ENCODE measurements around the gene WNK2. TPM values are rescaled to one million over a fixed set of nuclear protein-coding genes. Genes with fewer than 3 reads are reported as not detected.

The WNK2 gene
- total RNA-seq, 1 donor from 2014 or later = 0.92 TPM

DNA sequence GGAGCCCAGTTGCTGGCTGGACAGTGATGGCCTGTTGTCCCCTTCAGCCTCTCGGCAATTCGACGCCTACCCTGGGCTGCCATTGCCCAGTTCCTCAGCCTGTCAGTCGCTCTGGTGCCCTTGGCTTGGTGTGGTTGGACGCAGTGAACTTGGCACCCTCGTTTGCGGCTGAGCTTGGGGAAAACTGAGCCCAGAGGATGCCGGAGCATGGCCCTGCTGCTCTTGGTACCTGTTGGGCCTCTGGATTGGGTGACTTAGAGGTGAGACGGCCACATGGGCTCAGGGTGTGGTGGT, 16.5 kb downstream of the WNK2 start:
- no peak for ATAC-seq

GRCh38 chr9:93200989-93201334, 17.0 kb downstream of the WNK2 start:
- no peak for ATAC-seq

GRCh38 chr9:93203026-93203717, 19.2 kb downstream of the WNK2 start:
- no peak for ATAC-seq

GRCh38 chr9:93203718-93204469, 20.0 kb downstream of the WNK2 start:
- no peak for ATAC-seq

DNA sequence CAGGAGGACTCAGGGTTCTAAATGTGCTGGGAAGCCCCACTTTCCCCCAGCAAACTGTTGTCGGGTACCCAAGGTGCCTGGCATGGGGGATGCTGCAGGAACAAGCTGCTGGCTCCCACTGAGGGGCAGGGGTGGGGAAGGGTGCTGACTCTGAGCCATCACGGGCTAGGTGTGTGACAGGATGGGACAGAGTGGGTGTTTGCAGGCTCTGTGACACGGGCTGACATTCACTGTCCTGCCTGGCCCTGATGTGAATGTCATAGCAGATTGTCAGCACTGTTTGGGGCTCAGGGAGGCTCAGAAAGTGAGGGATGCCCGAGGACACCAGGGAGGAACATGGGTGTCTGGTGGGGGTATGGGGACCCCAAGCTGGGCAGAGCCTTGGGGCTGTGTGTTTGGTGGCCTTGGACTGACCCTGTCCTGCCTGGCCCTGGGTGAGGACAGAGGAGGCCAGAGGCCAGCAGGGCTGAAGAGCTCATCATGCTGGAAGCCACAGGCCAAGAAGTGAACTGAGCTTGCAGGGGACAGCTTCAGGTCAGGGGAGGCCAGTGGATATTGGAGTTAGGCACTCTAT, 20.6 kb downstream of the WNK2 start:
- ATAC-seq = no peak

GRCh38 chr9:93205045-93205768, 21.3 kb downstream of the WNK2 start:
- ATAC-seq = no peak

DNA sequence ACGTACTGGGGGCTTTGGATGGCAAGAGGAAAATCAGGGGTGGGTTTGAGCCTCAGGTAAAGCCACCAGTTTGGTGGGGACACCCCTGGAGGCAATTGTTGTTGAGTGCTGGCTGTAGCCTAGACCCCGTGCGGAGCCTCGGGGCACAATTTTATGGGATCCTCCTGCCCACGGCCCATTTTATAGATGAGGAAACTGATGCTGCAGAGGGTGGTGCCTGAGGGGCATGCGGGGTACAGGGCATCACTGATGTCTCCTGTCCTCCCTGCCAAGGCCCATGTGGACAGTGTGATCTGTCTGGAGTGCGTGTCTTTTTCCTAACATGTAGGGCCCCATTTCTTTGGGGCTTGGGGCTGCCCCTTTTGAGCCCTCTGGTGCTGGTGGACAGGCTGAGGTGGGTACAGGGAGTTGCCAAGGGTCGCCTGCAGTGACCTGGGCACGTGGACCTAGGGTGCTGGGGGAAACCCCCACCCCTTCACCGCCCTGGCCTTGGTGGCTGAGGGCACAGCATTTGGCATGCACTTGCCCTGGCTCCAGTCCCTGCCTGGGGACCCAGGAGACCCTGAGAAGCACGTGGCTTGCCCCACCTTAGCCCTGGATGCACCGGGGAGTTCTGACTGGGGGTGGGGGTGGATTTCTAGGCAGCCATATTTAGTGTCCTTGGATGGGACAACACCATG, 22.1 kb downstream of the WNK2 start:
- no peak for ATAC-seq

- ATAC-seq = no peak
Measured at GRCh38 chr9:93206576-93207155, 22.7 kb downstream of the WNK2 start.

DNA sequence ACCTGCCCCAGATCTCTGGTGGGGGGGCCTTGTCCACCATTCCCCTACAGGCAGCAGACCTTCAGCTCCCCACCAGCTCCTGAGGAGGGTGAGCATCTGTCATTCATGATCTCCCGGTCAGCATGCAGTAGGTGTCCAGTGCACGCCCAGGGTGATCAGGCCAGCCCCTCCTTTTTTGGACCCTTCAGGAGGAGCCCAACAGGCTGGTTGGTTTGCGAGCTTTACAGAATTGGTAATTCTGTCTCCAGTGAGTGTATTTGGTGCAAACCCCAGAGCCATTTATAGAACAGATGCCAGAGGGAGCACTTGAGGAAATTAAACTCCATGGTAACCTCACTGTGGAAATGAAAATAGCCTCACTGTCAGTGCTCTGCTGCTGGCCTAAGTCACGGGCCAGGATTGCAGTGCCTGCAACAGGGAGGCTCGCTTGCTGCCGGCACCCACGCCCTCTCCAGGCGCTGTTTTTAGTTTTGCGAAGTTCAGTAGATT, 23.4 kb downstream of the WNK2 start:
- no peak for ATAC-seq

DNA sequence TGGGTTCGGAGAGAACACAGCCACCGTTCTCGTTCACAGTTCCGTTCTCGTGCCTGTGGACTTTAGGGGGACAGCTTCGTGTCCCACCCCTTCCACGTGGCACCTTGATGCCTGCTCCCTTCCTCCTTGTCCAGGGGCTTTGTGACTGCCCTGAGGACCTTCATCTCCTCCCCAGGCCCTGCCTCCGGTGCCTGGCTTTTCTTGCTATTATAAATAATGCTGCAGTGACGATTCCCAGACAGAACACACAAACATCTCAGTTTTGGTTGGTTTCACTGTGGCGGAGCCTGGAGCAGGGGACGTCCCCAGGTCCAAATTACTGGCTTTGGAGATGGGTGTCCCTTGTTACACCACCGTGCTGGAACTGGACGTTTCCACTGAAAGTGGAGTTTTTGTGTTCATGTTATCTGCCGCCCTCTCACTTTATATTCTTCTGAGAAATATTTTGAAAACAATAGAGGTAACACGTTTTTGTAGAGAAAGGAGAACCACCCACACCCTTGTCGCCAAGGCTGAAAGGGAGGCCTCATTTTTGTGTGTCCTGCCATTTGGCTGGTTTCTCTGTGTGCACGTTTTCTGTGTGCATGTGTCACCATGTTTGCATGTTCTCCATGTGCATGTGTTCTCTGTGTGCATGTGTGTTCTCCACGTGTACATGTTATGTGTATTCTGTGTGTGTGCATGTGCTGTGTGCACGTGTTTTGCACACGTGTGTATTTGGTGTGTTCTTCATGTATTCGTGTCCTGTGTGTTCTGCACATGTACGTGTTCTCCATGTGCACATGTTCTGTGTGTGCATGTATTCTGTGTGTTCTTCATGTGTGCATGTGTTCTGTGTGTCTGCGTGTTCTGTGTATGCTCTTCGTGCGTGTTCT, 24.2 kb downstream of the WNK2 start:
- ATAC-seq = no peak

DNA sequence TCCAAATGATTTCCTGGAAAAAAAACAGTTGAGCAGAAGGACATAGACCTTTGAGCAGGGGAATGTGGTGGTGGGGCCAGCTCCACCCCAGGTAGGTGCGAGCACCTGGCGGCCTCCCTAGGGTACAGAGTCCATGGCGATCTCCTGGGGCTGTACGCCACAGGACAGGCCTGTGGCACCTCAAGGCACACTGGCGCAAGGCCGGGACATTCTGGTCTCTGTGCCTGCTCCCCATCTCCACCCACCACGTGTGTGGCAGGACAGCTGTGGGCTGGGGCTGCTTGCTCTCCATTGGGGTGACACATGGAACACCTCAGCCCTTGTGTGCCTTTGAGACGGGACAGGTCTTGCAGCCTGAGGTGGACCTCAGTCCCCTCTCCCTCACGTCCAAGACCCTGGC, 25.2 kb downstream of the WNK2 start:
- no peak for ATAC-seq

- ATAC-seq = no peak
Measured at GRCh38 chr9:93209576-93210323, 25.8 kb downstream of the WNK2 start.

DNA sequence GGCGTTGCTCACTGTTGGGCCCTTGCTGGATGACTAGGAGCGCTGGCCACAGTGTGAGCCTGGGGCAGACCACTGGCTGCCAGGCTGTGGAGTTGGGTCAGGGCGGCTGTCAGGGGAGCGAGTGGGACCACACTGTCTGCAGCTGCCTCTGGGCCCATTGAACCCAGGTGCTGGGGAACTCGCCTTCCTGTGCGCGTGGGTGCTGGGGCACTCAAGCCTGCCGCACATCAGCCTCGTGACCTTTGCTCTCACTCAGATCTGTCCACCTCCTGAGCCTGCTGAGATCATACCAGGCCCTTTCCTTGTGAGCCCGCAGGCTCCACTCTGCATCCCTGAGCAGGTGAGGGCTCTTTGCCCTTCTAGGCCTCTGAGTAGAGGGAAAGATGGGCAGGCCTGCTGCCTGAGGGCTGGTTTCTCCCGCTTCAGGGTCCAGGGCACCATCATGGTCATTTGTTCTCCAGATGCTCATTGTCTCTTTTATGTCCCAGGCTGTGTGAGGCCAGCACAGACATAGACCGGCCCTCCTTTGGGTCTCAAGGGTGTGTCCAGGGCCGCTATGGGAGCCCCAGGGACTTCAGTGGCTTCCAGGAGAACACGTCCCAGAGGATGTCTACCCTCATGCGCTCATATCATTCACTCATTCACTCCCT, 26.5 kb downstream of the WNK2 start:
- no peak for ATAC-seq

DNA sequence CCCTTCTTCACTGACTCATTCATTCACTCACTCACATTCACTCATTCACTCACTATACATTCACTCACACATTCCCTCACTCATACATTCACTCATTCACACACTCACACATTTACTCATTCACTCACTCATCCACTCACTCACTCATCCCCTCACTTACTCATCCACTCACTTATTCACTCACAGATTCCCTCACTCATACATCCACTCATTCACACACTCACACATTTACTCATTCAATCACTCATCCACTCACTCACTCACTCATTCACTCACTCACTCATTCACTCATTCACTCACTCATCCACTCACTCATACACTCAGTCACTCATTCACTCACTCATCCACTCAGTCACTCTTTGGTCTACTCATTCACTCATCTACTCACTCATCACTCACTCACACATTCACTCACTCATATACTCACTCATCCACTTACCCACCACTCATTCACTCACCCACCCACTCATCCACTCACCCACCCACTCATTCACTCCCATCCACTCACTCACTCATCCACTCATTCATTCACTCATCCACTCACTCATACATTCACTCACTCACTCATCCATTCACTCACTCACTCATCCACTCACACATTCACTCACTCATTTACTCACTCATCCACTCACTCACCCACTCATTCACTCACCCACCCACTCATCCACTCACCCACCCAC, 27.2 kb downstream of the WNK2 start:
- ATAC-seq = no peak

- ATAC-seq = no peak
Measured at GRCh38 chr9:93211654-93212001, 27.7 kb downstream of the WNK2 start.

GRCh38 chr9:93212409-93212808, 28.5 kb downstream of the WNK2 start:
- ATAC-seq = no peak

- no peak for ATAC-seq
Measured at GRCh38 chr9:93216073-93216365, 32.1 kb downstream of the WNK2 start.

- ATAC-seq = no peak
Measured at GRCh38 chr9:93217706-93218105, 33.8 kb downstream of the WNK2 start.

DNA sequence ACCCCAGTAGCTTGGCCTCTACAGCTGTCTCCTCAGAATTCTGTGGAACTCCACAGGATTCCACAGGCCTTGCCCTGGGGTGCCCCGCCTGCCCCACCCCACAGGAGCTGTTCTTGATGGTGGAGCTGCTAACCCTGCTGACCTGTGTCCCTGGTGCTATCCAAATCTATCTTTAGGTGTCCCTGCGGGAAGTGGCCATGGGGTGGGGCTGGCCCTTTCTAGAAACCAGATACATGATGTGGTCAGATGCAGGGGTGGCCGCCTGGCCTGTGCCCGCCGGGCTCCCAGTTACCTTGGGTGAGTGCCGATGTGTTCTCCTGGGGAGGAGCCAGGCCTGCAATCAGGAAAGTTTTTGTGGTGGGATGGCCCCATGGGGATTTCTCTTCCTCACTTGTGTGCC, 34.2 kb downstream of the WNK2 start:
- no peak for ATAC-seq

Measured in esophagus mucosa (tissue), 1 donor.